ENCODE data around the gene ACSF3. TPM values are rescaled to one million over a fixed set of nuclear protein-coding genes. Genes with fewer than 3 reads are reported as not detected.

ACSF3 gene
- total and polyA plus RNA-seq, 2 experiments from 2014 or later, result 20.7 to 28.0 TPM

GRCh38 chr16:89064606-89065457 lies 28.8 kb upstream of the ACSF3 start:
- no peaks in the 10 kb centered on the region for H3K9me3 ChIP-seq (ENCODE audit: low read depth)
- H3K4me3 ChIP-seq, result no peak overlapping the region
- no peaks in the 10 kb centered on the region for H3K4me1 ChIP-seq (ENCODE audit: insufficient read depth)
- no peak for DNase-seq (ENCODE audit: low spot score)
- TF ChIP-seq EZH2 (IDR thresholded peaks at IDR 0.05; ENCODE audit: borderline replicate concordance), result no peak
- no peak for TF ChIP-seq EZH2phosphoT487 (IDR thresholded peaks at IDR 0.05; ENCODE audit: low read depth, severe bottlenecking, unreplicated experiment)
- TF ChIP-seq, protein P1, sequence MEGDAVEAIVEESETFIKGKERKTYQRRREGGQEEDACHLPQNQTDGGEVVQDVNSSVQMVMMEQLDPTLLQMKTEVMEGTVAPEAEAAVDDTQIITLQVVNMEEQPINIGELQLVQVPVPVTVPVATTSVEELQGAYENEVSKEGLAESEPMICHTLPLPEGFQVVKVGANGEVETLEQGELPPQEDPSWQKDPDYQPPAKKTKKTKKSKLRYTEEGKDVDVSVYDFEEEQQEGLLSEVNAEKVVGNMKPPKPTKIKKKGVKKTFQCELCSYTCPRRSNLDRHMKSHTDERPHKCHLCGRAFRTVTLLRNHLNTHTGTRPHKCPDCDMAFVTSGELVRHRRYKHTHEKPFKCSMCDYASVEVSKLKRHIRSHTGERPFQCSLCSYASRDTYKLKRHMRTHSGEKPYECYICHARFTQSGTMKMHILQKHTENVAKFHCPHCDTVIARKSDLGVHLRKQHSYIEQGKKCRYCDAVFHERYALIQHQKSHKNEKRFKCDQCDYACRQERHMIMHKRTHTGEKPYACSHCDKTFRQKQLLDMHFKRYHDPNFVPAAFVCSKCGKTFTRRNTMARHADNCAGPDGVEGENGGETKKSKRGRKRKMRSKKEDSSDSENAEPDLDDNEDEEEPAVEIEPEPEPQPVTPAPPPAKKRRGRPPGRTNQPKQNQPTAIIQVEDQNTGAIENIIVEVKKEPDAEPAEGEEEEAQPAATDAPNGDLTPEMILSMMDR (IDR thresholded peaks at IDR 0.05; ENCODE audit: poor library complexity), result no peak
- no peak overlapping the region for H3K4me2 ChIP-seq
- H3K27me3 ChIP-seq, result no peaks in the 10 kb centered on the region
- H3K9me2 ChIP-seq (replicated peaks; ENCODE audit: insufficient read depth), result no peaks in the 10 kb centered on the region
- no peak overlapping the region for H2AFZ ChIP-seq
- no peaks in the 10 kb centered on the region for H3K79me2 ChIP-seq
- 92% methylated on average over 31 of the region's 32 CpGs for WGBS (ENCODE audit: low lambda C conversion rate, missing lambda C conversion rate)
- H4K20me1 ChIP-seq (ENCODE audit: insufficient read depth, poor library complexity, severe bottlenecking), result no peaks in the 10 kb centered on the region
- H3K36me3 ChIP-seq (replicated peaks; ENCODE audit: insufficient read depth, low read depth), result no peaks in the 10 kb centered on the region
- no peak overlapping the region for H3K27ac ChIP-seq

- no peak for TF ChIP-seq EZH2 (IDR thresholded peaks at IDR 0.05; ENCODE audit: borderline replicate concordance)
- TF ChIP-seq, protein P1 (IDR thresholded peaks at IDR 0.05; ENCODE audit: poor library complexity), result no peak
- no peak for TF ChIP-seq EZH2phosphoT487 (IDR thresholded peaks at IDR 0.05; ENCODE audit: low read depth, severe bottlenecking, unreplicated experiment)
- no peak overlapping the region for H2AFZ ChIP-seq
- H3K4me3 ChIP-seq, result no peak overlapping the region
- H3K4me2 ChIP-seq, result no peak overlapping the region
- H3K36me3 ChIP-seq (replicated peaks; ENCODE audit: insufficient read depth, low read depth), result no peaks in the 10 kb centered on the region
- no peaks in the 10 kb centered on the region for H4K20me1 ChIP-seq (ENCODE audit: insufficient read depth, poor library complexity, severe bottlenecking)
- no peak for DNase-seq (ENCODE audit: low spot score)
- no peaks in the 10 kb centered on the region for H3K9me2 ChIP-seq (replicated peaks; ENCODE audit: insufficient read depth)
- H3K27me3 ChIP-seq, result no peaks in the 10 kb centered on the region
- H3K9me3 ChIP-seq (ENCODE audit: low read depth), result no peaks in the 10 kb centered on the region
- 95% methylated on average over 11 of the region's 11 CpGs for WGBS (ENCODE audit: low lambda C conversion rate, missing lambda C conversion rate)
- H3K27ac ChIP-seq, result no peak overlapping the region
- no peaks in the 10 kb centered on the region for H3K79me2 ChIP-seq
- H3K4me1 ChIP-seq (ENCODE audit: insufficient read depth), result no peaks in the 10 kb centered on the region
These were observed 28.2 kb upstream of the ACSF3 start for GRCh38 chr16:89065458-89065822.

GRCh38 chr16:89066721-89067120 lies 26.9 kb upstream of the ACSF3 start:
- Histone ChIP-seq H3K4me2 (no peak overlapping the region), H3K9me3 (ENCODE audit: low read depth) (no peaks in the 10 kb centered on the region), H3K4me3 (no peak overlapping the region), H3K36me3 (replicated peaks; ENCODE audit: insufficient read depth, low read depth) (no peaks in the 10 kb centered on the region), H3K79me2 (no peaks in the 10 kb centered on the region), H3K9me2 (replicated peaks; ENCODE audit: insufficient read depth) (no peaks in the 10 kb centered on the region), H3K4me1 (ENCODE audit: insufficient read depth) (peaks cover 7% of the 10 kb centered on the region), H3K27me3 (no peaks in the 10 kb centered on the region), H4K20me1 (ENCODE audit: insufficient read depth, poor library complexity, severe bottlenecking) (no peaks in the 10 kb centered on the region), H2AFZ (no peak overlapping the region), H3K27ac (no peak overlapping the region)
- 92% methylated on average over 21 of the region's 21 CpGs for WGBS (ENCODE audit: low lambda C conversion rate, missing lambda C conversion rate)
- no peak for DNase-seq (ENCODE audit: low spot score)
- TF ChIP-seq EZH2phosphoT487 (IDR thresholded peaks at IDR 0.05; ENCODE audit: low read depth, severe bottlenecking, unreplicated experiment) (no peak), EZH2 (IDR thresholded peaks at IDR 0.05; ENCODE audit: borderline replicate concordance) (no peak)
- TF ChIP-seq, protein P1 (IDR thresholded peaks at IDR 0.05; ENCODE audit: poor library complexity), result no peak

Measured in hepatocyte (in vitro differentiated cells).